Measurements from ENCODE around the gene POLK. TPM values are rescaled to one million over a fixed set of nuclear protein-coding genes. Genes with fewer than 3 reads are reported as not detected.

POLK gene
- total and polyA plus RNA-seq, 7 donors = 4.9 to 29.9 (median 18.9) TPM

GRCh38 chr5:75584641-75585040 lies 73.0 kb downstream of the POLK start:
- intact Hi-C loops (cut with DNase I) = loop anchor here in 1 of 2 donors (10.0 kb wide), 1 partner anchor 230 kb away; no protein-coding TSS in a partner anchor
- DNase-seq (no peak), ATAC-seq (no peak)
- TF ChIP-seq CTCF (IDR thresholded peaks at IDR 0.05) = no peak
- Histone ChIP-seq H3K4me1 (no peaks in the 10 kb centered on the region), H3K4me3 (no peak overlapping the region), H3K27me3 (ENCODE audit: insufficient read depth in 3 of 3, low read length in 2 of 3) (no peaks in the 10 kb centered on the region), H3K36me3 (ENCODE audit: insufficient read depth in 1 of 2, low read depth in 1 of 2) (peaks cover 2 to 77% of the 10 kb centered on the region in 2 donors), H3K9me3 (no peaks in the 10 kb centered on the region), H3K27ac (no peak overlapping the region)
- WGBS, 3 donors = 92 to 97% (median 93%) methylated on average over 2 of the region's 2 CpGs

GRCh38 chr5:75588666-75589065 lies 77.0 kb downstream of the POLK start:
- ATAC-seq (no peak), DNase-seq (no peak)
- Histone ChIP-seq H3K27me3 (ENCODE audit: insufficient read depth in 3 of 3, low read length in 2 of 3) (no peaks in the 10 kb centered on the region), H3K27ac (no peak overlapping the region), H3K9me3 (no peaks in the 10 kb centered on the region), H3K4me3 (no peak overlapping the region), H3K36me3 (ENCODE audit: insufficient read depth in 1 of 2, low read depth in 1 of 2) (peaks cover 2 to 78% of the 10 kb centered on the region in 2 donors), H3K4me1 (no peaks in the 10 kb centered on the region)
- intact Hi-C loops (cut with DNase I) = loop anchor here in 1 of 2 donors (10.0 kb wide), 1 partner anchor 234 kb away; no protein-coding TSS in a partner anchor
- no peak for TF ChIP-seq CTCF (IDR thresholded peaks at IDR 0.05)
- WGBS, 3 donors = 75 to 84% (median 76%) methylated on average over 3 of the region's 3 CpGs

- no peak for DNase-seq
- intact Hi-C loops (cut with DNase I) = no loop called here
- no peaks in the 10 kb centered on the region for H3K9me3 ChIP-seq
- no peaks in the 10 kb centered on the region for H3K27me3 ChIP-seq (ENCODE audit: insufficient read depth in 3 of 3, low read length in 2 of 3)
- peaks cover 5 to 85% of the 10 kb centered on the region in 2 donors for H3K36me3 ChIP-seq (ENCODE audit: insufficient read depth in 1 of 2, low read depth in 1 of 2)
- no peaks in the 10 kb centered on the region for H3K4me1 ChIP-seq
- no peak overlapping the region for H3K4me3 ChIP-seq
- ATAC-seq = no peak
- no peak for TF ChIP-seq CTCF (IDR thresholded peaks at IDR 0.05)
- H3K27ac ChIP-seq = no peak overlapping the region
Observed at GRCh38 chr5:75600535-75600934, 88.8 kb downstream of the POLK start.

DNA sequence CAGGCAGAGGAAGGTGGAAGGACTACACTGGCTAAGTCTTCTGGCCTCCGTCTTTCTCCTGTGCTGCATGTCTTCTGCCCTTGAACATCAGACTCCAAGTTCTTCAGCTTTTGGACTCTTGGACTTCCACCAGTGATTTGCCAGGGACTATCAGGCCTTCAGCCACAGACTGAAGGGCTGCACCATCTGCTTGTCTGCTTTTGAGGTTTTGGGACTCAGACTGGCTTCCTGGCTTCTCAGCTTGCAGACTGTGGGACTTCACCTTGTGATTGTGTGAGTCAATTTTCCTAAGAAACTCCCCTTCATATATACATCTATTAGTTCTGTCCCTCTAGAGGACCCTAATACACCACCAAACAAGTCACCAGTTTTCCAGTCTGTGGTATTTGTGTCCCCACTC lies 89.9 kb downstream of the POLK start:
- H3K9me3 ChIP-seq = no peaks in the 10 kb centered on the region
- H3K36me3 ChIP-seq (ENCODE audit: insufficient read depth in 1 of 2, low read depth in 1 of 2) = peaks cover 5 to 75% of the 10 kb centered on the region in 2 donors
- no peak overlapping the region for H3K27ac ChIP-seq
- DNase-seq (no peak), ATAC-seq (no peak)
- intact Hi-C loops (cut with DNase I) = no loop called here
- no peak for TF ChIP-seq CTCF (IDR thresholded peaks at IDR 0.05)
- H3K27me3 ChIP-seq (ENCODE audit: insufficient read depth in 3 of 3, low read length in 2 of 3) = no peaks in the 10 kb centered on the region
- 94 to 100% (median 98%) methylated on average over 1 of the region's 1 CpG for WGBS, 3 donors
- no peaks in the 10 kb centered on the region for H3K4me1 ChIP-seq
- no peak overlapping the region for H3K4me3 ChIP-seq

DNA sequence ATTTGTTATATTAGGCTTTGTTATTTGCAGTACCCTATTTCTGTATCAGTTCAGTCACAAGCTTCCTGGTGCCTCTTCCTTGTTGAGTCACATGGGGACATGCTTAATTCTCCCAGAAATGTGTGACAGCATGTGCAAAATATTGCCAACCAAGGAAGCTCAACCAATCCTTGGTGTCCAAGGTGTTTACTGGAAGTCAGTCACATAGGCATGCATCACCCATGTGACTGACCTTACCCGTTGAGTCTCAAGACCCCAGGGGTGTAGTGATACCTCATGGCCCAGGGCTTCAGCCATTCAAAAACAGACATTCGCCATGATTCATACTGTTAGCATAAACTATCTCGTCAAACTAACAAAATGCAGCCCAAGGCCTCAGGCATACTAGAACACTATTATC lies 90.3 kb downstream of the POLK start:
- H3K27ac ChIP-seq = no peak overlapping the region
- peaks cover 5 to 70% of the 10 kb centered on the region in 2 donors for H3K36me3 ChIP-seq (ENCODE audit: insufficient read depth in 1 of 2, low read depth in 1 of 2)
- intact Hi-C loops (cut with DNase I) = no loop called here
- H3K4me1 ChIP-seq = no peaks in the 10 kb centered on the region
- 85 to 96% (median 88%) methylated on average over 3 of the region's 3 CpGs for WGBS, 3 donors
- H3K27me3 ChIP-seq (ENCODE audit: insufficient read depth in 3 of 3, low read length in 2 of 3) = no peaks in the 10 kb centered on the region
- H3K9me3 ChIP-seq = no peaks in the 10 kb centered on the region
- no peak overlapping the region for H3K4me3 ChIP-seq
- DNase-seq (no peak), ATAC-seq (no peak)
- TF ChIP-seq CTCF (IDR thresholded peaks at IDR 0.05) = no peak
